NCI-H2081 treated with DMSO at 0.1 percent for 48 hours (cell line): ENCODE measurements around the gene CRMP1.
"Not testable (repeated sequence)": the region's sequence is repeated elsewhere in the genome, so short reads cannot be mapped to it uniquely, and the experiment has no call there.

Source experiments
- DNase-seq: peaks from one replicate; lab custom pipeline; 2025; lab: John Stamatoyannopoulos, UW

Gene CRMP1

GRCh38 chr4:5822619-5823018 lies 70.3 kb downstream of the CRMP1 start:
- no peak for DNase-seq

DNA sequence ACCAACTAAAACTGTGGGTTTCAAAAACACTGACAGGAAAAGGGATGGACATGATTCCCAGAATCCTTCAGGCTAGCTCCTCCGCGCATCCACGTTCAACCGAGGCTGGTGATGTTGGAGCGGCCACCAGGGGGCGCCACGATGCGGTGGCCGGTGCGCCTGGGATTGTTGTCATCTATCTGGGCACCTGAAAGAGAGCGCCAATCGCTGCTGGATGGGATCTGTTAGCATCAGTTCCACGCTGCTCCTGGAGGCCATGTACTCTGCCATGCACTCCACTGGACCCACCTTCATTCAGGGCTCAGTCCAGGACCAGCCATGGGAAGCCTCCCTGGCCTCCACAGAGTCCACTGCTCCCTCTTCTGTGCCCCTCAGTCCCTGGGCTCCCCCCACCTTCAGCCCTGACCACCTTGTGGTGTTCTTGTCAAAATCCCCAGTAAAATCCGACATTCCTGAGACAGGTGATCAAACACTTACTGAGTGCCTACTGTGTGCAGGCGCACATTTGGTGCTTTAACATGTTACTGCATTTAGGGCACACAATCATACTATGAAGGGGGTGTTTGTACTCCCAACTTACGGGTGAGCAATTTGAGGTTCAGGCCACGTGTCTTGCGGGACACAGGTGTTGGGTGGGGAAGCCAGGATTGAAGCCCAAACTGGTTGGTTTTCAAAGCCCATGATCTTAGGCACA lies 71.1 kb downstream of the CRMP1 start:
- DNase-seq = no peak

GRCh38 chr4:5816851-5817375 lies 76.0 kb downstream of the CRMP1 start:
- DNase-seq = no peak

DNA sequence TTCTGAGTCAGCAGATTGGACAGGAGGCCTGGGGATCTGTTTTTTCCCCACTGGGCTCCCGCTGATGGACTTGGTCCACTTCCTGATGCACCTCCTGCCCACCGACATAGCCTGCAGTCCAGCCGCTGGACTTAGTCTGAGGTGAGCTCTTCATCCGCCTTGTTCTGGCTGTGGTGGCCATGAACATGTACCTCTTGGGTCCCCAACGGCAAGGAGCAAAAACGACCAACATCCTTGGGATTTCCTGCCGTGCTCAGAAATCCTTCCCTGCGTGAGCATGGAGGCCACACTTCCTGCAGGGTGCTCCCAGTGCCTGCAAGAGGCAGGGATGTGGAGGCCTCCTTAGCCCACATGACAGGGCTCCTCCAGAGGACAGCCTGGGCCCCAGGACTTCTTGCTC lies 76.8 kb downstream of the CRMP1 start:
- no peak for DNase-seq

- no peak for DNase-seq
Measured at GRCh38 chr4:5815641-5816040, 77.2 kb downstream of the CRMP1 start.

- no peak for DNase-seq
Measured at GRCh38 chr4:5814421-5814820, 78.5 kb downstream of the CRMP1 start.

DNA sequence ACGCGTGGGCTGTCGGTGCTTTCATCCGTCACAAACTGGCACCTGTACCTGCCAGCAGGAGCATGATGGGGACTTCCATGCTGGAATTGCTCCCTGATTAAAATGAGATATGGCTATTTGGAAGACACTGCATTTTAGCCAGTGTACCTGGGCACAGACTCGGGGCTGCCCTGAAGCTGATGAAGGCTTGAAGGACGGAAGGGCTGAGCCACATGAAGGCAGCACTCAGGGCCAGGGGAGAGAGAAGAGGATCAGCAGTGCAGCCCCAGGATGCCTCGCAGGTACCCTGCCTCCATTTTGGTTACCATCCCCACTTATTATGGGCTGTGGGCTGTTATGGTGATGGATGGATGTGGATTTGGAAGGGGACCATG lies 79.0 kb downstream of the CRMP1 start:
- no peak for DNase-seq

DNA sequence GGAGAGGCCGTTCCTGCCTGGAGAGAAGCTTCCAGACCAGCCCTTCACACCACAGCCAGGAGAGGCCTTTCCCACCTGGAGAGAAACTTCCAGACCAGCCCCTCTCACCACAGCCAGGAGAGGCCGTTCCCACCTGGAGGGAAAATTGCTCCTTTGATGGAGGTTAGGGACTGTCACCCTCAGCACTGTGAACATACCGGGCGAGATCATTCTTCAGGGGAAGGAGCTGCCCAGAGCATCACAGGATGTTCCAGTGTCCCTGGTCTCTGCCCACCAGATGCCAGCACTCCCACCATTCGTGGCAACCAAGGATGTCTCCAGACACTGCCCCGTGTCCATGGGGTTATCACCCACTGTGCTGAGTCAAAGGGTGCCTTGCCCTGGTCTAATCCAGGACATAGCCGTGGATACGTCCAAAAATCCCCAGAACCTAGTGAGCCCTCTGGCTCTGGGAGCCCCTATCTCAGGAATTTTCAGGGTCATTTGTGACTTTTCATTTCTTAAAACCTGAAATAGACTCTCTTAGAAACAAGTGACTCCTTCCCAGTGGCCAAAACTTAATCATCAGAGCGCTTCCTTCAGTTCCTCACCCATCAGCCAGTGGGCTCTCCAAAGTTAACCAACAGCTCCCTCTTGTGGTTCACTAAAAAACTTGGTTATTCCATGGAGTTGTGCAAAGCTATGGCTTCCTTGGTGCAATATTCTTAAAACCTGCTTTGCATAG lies 80.2 kb downstream of the CRMP1 start:
- no peak for DNase-seq

DNA sequence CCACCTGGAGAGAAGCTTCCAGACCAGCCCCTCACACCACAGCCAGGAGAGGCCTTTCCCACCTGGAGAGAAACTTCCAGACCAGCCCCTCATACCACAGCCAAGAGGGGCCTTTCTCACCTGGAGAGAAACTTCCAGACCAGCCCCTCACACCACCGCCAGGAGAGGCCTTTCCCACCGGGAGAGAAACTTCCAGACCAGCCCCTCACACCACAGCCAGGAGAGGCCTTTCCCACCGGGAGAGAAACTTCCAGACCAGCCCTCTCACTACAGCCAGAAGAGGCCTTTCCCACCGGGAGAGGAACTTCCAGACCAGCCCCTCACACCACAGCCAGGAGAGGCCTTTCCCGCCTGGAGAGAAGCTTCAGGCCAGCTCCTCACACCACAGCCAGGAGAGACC lies 80.8 kb downstream of the CRMP1 start:
- not testable (repeated sequence) for DNase-seq

DNA sequence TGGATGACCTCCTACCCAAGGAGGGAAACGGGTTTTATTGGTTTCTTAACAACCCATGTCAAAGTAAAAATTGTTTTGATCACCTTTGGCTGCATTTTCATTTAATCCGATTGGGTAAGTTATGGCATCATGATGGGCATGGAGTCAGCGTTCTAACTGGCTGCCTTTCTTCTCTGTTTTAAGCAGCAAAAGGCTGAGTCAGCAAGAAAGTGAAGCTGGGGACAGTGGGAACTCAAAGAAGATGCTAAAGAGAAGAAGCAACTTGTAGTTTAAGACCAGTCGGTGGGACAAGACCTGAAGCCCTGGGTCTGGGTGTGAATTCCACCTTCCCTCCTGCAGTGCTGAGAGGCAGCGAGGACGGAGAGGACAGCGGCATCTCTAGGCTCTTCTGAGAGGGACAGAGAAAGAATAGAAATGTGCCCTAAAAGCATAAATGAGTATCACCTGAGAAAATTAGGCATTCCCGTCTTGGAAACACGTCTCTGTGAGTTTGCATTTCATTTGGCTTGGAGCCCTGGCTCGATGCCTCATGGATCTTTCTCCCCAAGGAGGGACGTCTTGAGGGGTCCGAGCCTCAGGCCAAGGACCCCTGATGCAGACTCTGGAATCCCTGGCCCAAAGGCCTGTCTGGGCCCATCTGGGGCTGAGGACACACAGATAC lies 82.0 kb downstream of the CRMP1 start:
- DNase-seq = no peak

GRCh38 chr4:5810151-5810550 lies 82.7 kb downstream of the CRMP1 start:
- no peak for DNase-seq

GRCh38 chr4:5809216-5809776 lies 83.6 kb downstream of the CRMP1 start:
- no peak for DNase-seq

GRCh38 chr4:5808081-5808741 lies 84.7 kb downstream of the CRMP1 start:
- DNase-seq = no peak

- no peak for DNase-seq
Measured at GRCh38 chr4:5805270-5805669, 87.6 kb downstream of the CRMP1 start.

GRCh38 chr4:5804656-5805055 lies 88.2 kb downstream of the CRMP1 start:
- no peak for DNase-seq

DNA sequence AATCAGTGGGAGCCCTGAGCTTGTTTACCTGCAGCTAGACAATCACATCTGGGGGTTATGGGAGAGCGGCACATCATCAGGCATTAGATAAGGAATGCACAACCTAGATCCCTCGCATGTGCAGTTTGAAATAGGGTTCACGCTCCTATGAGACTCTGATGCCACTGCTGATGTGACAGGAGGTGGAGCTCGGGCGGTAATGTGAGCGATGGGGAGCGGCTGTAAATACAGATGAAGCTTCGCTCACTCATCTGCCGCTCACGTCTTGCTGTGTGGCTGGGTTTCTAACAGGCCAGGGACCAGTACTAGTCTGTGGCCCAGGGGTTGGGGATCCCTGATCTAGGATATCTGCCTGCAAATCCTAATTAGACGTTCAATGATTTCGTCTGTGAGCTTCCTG lies 90.3 kb downstream of the CRMP1 start:
- no peak for DNase-seq

DNA sequence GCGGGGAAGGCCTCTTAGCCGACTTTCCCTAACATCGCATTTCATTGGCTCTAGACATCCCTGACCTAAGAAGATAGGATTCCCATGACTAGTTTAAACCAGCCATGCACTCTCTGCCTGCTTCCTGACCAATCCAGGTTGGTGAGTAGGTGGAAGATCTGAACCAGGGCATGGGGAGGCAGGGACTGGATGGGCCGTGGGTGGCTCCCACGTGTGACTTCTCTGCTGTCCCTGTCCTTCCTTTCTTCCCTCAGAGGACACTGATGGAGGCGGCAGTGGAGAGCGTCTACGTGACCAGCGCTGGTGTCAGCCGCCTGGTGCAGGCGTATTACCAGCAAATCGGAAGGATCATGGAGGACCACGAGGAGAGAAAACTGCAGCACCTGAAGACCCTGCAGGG lies 91.2 kb downstream of the CRMP1 start:
- no peak for DNase-seq

DNA sequence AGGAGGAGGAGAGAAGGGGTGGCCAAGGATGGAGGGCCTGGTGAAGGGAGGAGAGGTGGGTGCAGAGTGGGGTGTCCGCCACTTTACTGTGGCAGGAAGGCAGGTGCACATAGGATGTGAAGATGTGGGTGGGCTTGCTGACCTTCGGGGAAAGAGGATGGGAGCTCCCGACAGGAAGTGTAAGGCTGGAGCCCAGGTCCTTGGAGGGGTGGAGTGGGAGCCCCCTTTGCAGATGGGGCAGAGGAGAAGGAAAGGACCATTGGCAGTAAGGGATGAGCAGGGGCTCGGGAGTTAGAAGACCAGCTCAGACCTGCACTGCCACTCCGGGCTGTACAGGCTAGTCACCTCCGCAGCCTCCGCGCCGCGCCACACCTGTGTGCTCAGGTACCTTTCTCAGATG lies 92.4 kb downstream of the CRMP1 start:
- no peak for DNase-seq

DNA sequence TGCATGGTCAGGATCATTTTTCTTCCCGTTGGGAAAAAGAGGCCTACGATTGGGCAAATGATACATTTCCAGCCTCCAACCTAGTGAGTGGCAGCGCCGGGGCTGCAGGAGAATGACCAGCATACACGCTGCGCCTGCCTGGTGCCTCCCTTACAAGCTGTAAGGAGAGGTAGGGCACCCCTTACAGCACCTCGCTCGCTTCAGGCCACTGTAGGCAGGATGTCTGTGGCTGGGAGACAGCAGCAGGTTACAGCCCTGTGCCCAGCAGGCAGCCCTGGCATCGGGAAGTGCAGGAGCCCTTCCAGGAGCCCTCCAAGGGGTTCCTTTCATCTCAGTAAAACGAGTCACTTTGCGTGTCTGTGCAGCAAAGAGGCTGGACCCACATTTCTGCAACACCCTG lies 93.5 kb downstream of the CRMP1 start:
- no peak for DNase-seq

DNA sequence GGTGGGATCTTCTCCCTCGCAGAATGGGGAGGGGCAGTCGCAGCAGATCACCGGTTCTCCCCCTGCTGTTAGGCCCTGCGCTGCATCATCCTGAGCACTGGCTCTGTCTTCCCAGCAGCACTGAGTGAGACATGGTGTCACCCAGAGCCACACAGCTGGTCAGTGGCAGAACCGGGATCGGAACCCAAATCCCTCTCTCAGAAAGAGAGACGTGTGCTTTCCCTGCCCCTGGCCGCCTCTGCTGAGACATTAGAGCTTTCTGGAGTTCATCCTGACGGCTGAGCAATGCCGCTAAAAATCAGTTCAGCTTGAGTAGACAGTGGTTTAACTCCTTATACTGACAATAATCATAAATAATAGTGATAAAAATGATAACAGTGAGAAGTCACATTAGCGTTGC lies 93.9 kb downstream of the CRMP1 start:
- no peak for DNase-seq

DNA sequence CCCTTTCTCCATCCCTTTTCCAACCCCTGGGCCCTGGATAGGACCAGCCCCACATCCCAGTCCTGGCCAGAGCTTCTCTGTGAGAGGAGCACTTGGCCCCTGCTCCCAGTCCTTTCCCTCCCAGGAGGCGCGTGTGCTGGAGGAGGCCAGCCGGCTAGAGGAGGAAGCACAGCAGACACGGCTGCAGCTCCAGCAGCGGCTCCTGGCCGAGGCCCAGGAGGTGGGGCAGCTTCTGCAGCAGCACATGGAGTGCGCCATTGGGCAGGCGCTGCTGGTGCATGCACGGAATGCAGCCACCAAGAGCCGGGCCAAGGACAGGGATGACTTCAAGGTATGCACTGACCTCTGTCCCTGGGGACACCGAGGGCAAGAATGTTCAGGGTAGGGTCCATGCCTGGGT lies 94.4 kb downstream of the CRMP1 start:
- no peak for DNase-seq

GRCh38 chr4:5797866-5798265 lies 95.0 kb downstream of the CRMP1 start:
- no peak for DNase-seq
